GM23248 (cell line): ENCODE measurements around the gene RPL22.

Source experiments
- EZH2 ChIP-seq: fragments of 200-600 bp; sonication (generic); IDR thresholded peaks from 2 replicates; pipeline ENCODE4 v1.6.1; 2018; ENCODE audit warnings: antibody characterized with exemption, mild to moderate bottlenecking; ENCODE audit not compliant: insufficient read depth, poor library complexity, severe bottlenecking
- EZH2phosphoT487 ChIP-seq: fragments of 200-600 bp; sonication (generic); IDR thresholded peaks from 2 replicates; pipeline ENCODE4 v1.6.1; 2018; ENCODE audit warnings: antibody characterized with exemption, moderate library complexity, mild to moderate bottlenecking, low read depth; ENCODE audit not compliant: insufficient read depth

- TF ChIP-seq EZH2 (no peak), EZH2phosphoT487 (no peak)
These were observed 7.1 kb upstream of the RPL22 start for GRCh38 chr1:6206520-6206855.
